NCI-H460 (cell line): ENCODE data around the gene EXD3. TPM values are rescaled to one million over a fixed set of nuclear protein-coding genes. Genes with fewer than 3 reads are reported as not detected.

Experiments used
- DNase-seq: peaks from one replicate; pipeline ENCODE4 v3.0.0-alpha.2; 2016; ENCODE audit warnings: low read depth; ENCODE audit errors: extremely low read depth
- total RNA-seq: library from RNA; depleted of rRNA; stranded (reverse); fragments of >200 nt; shearing (Covaris generic); gene quantifications from 2 replicates; pipeline ENCODE4 v1.2.3, GENCODE V29; 2014

EXD3 gene
- total RNA-seq, 1 experiment from 2014 or later = 8.4 TPM

DNA sequence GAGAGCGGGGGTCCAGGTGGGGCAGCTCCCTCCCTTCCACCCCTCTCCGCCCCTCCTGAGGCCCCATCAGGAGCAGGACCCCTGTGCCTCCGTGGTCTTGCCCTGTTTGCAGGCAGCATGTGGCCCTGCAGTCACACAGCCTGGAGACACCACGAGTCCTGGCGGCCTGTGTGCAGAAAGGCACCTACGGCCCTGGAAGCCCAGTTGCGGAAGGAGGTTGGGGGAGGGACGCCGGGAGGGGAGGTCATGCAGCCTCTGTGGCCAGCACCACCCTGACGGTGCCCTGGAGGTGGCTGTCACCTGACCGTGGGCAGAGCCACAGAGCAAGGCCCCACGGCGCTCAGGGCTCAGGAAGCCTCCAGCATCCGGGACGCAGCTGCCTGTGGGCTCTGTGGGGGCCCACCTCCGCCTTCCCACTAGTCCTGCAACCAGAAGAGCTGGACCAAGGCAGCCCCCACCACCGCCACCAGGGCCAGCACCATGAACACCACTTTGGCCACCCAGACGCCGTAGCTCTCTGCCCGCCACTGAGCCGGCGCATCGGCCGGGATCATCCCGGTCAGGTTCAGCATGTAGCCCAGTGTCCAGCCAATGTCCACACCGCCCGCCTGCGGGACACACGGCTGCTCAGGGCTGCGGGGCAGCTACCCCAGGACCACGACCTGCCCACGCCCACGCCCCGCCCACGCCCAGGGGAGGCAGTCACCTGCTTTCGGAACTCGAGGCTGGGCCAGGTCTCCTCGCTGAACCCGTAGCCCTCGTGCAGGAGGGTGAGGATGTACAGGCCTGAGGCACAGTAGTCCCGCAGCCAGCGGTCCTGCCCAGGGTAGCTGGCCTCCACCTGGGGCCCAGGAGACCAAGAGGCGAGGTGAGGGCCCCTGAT, 11.8 kb upstream of the EXD3 start:
- no peak for DNase-seq

DNA sequence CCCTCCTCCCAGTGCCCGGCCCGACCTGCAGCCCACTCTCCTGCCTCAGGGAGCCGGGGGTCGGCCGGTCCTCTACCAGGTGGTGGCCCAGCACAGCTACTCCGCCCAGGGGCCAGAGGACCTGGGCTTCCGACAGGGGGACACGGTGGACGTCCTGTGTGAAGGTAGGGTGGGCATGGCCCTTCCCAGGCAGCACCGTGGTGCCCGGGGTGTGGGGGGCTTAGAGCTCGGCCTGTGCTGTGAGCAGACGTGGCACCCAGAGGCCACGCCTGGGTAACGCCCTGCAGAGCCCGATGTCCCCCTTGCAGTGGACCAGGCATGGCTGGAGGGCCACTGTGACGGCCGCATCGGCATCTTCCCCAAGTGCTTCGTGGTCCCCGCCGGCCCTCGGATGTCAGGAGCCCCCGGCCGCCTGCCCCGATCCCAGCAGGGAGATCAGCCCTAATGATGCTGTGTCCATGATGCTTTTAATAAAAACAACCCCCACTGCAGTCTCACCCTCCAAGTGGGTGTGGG, 11.0 kb upstream of the EXD3 start:
- DNase-seq = no peak

DNA sequence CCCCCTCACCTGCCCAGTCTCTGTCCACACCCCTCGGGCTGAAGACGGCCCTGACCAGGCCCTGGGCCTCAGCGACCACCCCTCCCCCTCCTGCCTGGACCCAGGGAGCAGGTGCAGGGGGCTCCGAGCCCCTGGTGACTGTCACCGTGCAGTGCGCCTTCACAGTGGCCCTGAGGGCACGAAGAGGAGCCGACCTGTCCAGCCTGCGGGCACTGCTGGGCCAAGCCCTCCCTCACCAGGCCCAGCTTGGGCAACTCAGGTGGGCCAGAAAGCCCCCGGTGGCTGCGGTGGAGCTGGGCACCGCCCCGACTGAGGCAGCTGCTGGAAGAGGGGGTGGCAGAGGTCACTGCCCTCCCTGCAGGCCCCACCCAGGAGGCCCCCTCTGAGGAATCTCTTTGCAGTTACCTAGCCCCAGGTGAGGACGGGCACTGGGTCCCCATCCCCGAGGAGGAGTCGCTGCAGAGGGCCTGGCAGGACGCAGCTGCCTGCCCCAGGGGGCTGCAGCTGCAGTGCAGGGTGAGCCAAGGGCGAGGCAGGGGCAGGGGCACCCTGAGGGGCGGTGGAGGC, 10.5 kb upstream of the EXD3 start:
- DNase-seq = no peak

DNA sequence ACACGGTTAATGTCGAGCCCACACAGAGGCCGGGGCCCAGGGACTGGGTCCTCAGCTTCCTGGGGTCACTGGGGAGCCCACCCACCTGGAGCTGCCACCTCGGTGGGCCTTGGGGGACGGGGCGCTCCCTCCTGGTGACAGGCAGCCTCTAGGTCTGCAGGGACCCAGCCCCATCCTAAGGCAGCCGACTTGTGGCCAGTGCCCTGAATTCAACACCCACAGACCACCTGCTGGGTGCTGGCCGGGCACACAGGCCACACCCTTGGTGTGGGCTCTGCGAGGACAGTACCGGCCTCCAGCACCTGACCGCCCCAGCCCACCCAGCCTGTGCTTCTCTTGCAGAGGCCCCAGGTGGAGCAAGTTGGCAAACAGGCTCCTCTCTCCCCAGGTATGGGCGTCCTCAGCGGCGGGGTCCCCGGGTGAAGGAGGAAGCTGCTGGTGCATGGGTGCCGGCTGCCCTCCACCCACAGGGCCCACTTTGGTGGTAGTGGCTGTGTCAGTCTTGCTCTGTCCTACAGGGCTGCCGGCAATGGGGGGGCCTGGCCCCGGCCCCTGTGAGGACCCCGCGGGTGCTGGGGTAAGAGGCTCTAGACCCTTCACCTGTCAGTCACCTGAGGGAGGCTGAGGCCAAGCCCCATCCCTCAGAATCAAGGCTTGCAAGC, 9.9 kb upstream of the EXD3 start:
- DNase-seq = no peak

DNA sequence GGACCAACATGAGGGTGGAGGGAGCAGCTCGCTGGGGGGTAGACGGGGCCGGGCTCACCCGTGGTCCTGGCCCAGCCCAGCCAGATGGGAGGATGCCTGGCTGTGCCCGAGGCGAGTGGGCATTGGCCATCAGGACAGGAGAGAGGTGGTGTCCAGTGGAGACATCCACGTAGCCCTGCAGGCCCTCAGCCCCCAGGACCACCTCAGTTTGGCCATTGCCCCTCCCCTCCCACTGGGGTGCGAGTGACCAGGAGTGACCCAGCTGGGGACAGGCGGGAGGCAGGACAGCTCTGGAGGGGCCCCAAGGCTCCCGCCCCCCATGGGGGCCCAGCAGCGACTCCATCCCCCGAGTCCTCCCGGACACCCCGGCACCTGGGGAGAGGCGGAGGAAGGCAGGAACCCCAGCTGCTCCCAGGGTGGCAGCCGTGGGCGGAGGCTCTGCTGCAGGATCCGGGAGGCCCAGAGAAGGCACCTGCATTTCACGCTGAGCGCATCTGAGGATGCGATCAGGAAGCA, 8.5 kb upstream of the EXD3 start:
- no peak for DNase-seq

DNA sequence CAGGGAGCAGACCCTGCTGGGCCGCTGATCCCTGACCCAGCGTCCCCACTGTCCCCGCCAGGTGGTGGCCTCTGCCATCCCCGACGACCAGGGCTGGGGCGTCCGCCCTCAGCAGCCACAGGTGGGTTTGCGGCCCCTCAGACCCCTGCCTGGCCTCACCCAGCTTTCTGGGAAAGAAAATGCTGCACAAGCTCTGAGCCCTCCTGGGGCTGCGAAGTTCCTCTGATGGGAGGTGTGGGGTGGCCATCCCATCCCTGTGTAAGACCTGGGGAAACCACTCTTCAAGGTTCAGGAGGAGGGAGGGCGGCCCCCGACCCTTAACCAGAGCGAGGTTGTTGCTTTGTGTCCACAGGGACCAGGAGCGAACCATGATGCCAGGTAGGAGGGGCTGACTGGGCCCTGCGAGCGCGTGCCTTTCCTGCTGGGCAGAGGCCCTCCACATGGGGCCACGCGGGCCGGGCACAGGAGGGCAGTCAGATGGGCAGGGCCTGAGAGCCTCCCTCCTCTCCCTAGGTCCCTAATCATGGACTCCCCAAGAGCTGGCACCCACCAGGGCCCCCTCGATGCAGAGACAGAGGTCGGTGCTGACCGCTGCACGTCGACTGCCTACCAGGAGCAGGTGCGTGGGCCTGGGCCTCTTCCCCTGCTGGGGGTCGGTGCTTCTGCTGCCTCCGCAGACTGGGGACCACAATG, 7.9 kb upstream of the EXD3 start:
- DNase-seq = no peak

DNA sequence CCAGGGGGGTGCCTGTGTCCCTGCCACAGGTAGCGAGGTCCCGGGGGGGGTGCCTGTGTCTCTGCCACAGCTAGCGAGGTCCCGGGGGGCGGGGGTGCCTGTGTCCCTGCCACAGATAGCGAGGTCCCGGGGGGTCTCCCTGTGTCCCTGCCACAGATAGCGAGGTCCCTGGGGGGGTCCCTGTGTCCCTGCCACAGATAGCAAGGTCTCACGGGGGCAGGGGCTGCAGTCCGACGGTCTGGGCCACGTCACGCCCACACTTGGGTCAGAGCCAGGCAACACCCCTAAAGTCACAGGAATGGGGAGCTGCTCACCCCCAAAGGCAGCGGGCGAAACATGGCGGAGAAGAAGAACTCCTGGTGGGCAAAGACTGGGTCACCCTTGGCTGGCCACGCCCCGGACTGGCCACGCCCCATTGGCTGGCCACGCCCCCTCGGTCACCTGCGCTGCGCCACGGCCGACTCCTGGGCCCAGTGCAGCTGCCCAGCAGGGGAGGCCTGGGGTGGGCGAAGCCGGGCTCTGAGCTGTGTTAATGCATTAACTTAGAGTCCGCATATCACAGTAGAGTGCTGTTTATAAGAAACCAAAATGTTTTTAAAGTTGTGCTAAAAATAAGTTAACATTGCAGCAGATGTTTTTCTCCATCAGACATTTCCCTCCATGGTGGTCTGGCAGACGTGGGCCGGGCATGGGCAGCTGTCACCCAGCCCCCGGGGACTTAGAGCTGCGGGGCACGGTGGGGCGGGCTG, 7.2 kb upstream of the EXD3 start:
- DNase-seq = no peak

DNA sequence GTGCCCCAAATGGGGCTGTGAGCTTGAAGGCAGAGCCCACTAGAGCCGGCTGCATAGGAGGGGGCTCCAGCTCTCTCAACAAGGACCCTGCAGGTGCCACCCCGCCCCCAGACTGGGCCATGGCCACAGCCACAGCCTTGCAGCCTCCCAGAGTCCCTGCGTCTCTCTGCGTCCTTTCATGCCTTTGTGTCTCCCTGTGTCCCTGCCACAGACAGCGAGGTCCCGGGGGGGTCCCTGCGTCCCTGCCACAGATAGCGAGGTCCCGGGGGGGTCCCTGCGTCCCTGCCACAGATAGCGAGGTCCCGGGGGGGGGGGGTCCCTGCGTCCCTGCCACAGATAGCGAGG, 6.6 kb upstream of the EXD3 start:
- DNase-seq = no peak

DNA sequence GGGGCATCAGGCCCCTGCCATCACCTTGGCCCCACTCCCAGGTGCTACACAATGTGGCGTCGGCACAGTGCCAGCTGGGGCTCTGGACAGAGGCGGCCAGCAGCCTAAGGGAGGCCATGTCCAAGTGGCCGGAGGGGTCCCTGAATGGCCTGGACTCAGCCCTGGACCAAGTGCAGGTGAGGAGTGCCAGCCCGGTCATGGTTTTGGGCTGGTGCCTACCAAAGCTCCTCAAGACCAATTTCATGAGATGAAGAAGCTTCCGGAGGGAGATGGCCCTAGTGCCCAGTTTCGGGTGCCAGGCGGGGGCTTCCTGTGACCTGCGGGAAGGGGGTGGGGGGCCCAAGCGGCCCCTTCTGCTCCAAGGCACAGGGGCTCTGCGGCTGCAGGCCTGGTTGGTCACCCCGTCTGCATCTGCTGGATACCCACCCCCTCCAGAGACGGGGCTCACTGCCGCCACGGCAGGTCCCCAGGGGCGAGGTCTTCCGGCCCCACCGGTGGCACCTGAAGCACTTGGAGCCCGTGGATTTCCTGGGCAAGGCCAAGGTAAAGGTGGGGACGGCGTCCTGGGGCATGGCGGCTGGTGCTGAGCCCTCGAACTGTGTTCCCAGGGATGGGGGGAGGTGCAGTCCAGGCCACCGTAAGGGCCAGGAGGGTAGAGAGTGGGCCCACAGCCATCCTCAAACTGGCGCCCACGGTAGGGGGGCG, 6.0 kb upstream of the EXD3 start:
- no peak for DNase-seq

DNA sequence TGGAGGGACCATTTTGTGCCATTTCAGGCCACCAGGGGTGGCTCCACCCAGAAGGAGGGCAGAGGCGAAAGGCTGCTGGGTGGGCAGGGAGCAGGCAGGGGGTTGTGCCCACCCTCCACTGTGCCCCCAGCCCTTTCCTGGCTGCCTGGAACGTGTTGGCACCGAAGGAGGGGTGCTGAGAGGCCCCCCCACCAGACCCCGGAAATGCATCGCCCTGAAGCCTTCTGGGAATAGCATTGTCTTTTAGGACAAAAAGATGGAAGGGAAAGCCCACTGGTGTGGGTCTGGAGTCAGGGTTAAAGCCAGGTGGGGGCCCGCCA, 5.3 kb upstream of the EXD3 start:
- DNase-seq = no peak

DNA sequence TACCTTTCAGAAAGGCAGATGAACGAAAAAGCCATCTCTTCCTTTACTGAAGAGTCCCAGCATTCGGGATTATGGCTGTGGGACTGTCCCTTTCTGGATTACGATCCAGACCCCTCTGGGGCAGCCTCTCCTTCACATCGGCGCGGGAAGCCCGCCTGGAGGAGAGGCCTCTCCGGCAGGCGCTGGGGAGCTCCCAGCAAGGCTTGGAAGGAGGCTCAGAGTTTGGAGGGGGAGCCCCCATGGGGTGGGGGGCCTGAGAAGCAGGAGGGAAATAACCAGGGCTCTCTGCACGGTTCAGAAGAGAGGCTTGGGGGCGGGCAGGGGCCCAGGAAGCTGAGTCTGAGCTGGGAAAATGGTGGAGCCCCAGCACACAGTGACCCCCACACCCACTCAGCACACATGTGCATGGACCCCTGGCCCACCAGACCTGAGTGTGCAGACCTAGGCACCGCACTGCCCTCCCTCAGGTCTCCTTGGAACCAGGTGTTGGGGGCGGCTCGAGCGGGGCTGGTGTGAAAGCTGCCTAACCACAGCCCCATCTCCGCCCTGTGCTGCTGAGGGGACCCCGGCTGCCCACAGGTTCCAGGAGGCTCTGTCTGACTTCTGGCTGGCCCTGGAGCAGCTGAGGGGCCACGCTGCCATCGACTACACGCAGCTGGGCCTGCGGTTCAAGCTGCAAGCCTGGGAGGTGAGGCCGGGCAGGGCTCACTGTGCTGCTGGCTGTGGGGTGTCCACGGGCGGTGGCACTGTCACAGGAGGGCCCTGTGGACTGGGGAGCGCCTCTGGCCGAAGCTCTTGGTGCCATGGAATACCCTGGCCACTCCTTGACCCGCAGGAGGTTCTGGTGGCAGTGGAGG, 4.7 kb upstream of the EXD3 start:
- no peak for DNase-seq

DNA sequence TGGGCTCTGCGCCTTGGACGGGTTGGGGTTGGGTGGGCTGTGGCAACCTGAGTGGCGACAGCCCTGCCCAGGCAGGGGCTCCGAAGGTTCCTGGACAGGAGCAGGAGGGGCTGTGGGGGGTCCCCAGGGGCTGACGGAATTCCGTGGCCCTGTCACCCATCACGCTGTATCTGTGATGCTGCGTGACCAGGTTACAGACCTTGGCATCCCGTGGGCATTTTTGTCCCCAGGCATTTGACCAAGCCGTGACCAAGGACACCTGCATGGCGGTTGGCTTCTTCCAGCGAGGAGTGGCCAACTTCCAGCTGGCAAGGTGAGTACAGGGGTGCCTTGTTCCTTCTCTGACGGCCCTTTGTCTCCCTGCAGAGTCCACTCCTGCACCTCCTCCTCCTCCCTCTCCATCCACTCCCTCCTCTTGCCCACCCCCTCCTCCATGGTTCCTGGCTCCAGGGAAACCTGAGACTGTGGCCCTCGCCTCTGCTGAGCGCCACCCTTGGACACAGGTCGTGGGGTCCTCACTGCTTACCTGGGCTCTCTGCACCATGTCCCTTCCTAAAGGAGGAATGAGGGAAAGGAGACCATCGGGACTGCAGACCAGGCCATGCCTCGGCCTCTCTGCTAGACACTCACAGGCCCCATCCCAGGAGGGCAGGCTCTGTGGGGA, 3.2 kb upstream of the EXD3 start:
- DNase-seq = no peak

DNA sequence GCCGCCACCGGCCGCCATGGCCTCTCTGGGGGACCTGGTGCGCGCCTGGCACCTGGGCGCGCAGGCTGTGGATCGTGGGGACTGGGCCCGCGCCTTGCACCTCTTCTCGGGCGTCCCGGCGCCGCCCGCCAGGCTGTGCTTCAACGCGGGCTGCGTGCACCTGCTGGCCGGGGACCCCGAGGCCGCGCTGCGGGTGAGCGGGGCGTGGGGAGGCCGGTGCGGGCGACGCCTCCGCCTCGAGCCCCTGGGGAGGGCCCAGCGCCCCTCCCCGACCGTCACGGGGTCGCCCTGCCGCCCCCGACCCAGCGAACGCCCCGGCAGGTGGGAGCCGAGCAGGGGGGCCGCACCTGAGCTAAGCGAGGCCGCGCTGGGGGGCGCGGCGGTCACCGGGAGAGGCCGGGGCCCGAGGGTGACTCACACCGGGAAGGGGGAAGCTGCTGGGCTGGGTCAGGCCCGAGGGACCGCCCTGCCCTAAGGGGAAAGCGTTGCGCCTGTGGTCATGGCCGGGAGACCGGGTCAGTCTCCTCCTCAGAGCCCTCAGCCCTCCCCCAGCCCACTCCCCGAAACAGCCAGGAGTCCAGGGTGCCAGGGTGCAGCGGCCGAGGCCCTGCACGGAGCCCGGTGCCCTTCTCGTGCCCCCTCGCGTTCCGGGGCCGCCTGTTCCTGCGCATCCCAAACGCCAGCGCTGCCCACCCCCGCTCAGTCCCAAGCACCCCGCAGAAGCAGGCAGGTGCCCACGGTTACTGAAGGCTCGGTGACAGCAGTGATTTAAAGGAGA, 741 bp upstream of the EXD3 start:
- no peak for DNase-seq

DNA sequence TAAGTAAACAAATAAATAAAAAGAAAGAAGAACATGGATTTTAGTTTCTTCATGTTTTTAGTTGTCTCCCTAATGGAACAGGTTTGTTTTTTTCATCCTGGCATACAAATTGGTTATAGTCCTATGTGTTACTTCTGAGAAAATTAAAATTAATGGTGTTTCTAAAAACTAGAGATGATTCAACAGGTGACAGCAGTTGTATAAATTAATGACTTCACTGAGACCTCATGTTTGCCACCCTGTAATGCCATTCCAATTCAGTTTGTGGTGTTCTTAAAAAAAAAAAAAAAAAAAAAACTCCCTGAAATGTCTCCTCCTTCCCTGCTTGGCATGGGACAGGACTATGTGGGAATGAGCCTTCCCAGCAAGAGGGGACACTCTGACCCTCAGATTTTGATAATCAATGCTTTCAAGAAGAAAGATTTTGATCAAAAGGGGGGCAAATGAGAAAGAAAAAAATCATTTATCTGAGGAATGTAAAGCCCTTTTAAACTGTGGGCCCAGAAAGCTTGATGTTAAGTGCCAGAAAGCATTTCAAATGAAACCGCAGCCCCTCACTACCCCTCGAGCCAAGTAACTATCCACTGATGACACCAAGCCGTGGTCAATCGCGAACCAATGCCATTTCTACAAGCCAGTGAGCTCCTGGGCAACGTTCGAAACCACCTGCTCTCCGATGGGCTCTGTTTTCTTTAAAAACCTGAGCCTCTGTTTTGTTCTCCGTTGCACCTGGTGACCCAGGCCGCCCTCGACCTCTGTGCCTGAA, 941 bp downstream of the EXD3 start:
- no peak for DNase-seq

DNA sequence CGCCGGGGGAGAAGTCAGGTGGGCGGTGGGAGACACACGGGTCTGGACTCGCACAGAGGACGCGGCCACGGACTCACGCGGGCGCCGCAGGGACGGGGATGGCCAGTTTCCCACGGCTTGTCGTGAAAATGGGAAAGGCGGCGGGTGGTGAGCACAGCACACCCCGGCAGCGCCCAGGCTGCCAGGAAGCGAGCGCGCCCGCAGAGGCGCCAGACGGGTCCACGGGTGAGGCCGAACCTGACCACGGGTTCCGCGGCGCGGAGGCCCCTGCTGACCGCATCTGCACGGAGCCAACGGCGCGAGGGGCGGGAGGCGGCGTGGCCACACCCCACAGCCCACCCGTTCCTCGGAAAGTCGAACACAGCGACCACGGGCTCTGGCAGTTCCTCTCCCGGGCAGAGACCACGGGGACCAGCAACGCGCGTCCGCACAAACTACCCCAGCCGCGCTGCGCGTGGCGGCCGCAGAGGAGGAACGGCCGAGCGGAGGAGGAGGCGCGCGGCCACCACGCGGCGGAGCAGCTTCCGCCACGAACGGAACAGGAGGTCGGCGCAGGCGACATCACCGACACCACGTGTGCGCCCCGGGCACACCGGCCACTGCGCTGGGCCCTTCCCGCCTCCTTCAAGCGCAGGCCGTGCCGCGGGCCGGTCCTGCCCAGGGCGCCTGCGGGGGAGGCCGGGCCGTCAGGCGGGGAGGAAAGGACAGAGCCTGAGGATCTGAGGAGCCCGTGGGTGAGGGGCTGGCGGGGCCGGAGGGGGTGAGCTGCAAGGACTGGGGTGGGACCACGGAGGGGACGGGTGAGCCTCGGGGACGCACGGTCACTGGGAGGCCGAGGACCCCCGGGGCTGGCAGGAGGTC, 5.6 kb downstream of the EXD3 start:
- no peak for DNase-seq
